Transverse colon (tissue), 4 donors: ENCODE measurements around the gene DDRGK1. TPM values are rescaled to one million over a fixed set of nuclear protein-coding genes. Genes with fewer than 3 reads are reported as not detected.

Source experiments
- DNase-seq: peaks from one replicate; pipeline ENCODE4 v3.0.0-alpha.2; 2019
- H3K27ac ChIP-seq, 4 donors: fragments of 200-600 bp; sonication (generic); 2 replicates each; pipeline ENCODE4 v1.5.1; 2016 to 2018; ENCODE audit warnings: inconsistent platforms in 4 of 4
- H3K27me3 ChIP-seq: fragments of 200-600 bp; sonication (generic); 2 replicates; pipeline ENCODE4 v1.5.1; 2017; ENCODE audit warnings: inconsistent platforms
- H3K36me3 ChIP-seq, 4 donors: fragments of 200-600 bp; sonication (generic); 2 replicates each; pipeline ENCODE4 v1.5.1; 2017 to 2019; ENCODE audit warnings: inconsistent platforms in 4 of 4
- H3K4me1 ChIP-seq, 4 donors: fragments of 200-600 bp; sonication (generic); 2 replicates each; pipeline ENCODE4 v1.5.1; 2017 to 2020; ENCODE audit warnings: inconsistent platforms in 4 of 4
- H3K4me3 ChIP-seq, 4 donors: fragments of 200-600 bp; sonication (generic); 1 replicate in 1 of 4; 2 replicates in 3 of 4; pipeline versions ENCODE4 v1.5.1 to v1.6.1; 2017 to 2019; ENCODE audit warnings: inconsistent platforms in 4 of 4
- H3K9me3 ChIP-seq, 2 donors: fragments of 200-600 bp; sonication (generic); 2 replicates each; pipeline ENCODE4 v1.5.1; 2017 to 2019; ENCODE audit warnings: inconsistent platforms in 2 of 2
- EP300 ChIP-seq: sonication (generic); formaldehyde crosslinking; IDR thresholded peaks from one replicate; pipeline ENCODE4 v1.6.1; 2017; ENCODE audit warnings: antibody characterized with exemption, low read depth
- POLR2A ChIP-seq: fragments of 450-650 bp; IDR thresholded peaks from one replicate; pipeline ENCODE4 v1.6.1; 2016; ENCODE audit warnings: antibody characterized with exemption, mild to moderate bottlenecking, moderate library complexity
- POLR2AphosphoS5 ChIP-seq, 3 donors: sonication (generic); formaldehyde crosslinking; IDR thresholded peaks; one replicate each; pipeline ENCODE4 v1.6.1; 2016; ENCODE audit warnings: antibody characterized with exemption in 3 of 3
- whole genome bisulfite sequencing, 2 donors: methylation state at CpG; one replicate each; pipeline ENCODE4 v1.1.5; 2018; ENCODE audit warnings: low coverage in 1 of 2; 5-methylcytosine and 5-hydroxymethylcytosine counted together
- in situ Hi-C, 4 donors: fragments of 200-750 bp; cut with MboI; loops; one replicate each; pipeline versions ENCODE4 v1.15.0 to v1.15.1; 2017; ENCODE audit warnings: low sequenced_read_pairs in 3 of 4, low pct_ligation_motif_present in 1 of 4, low pct_unique_long_range_greater_than_20kb in 1 of 4
- intact Hi-C: fragments of 100-400 bp; cut with DNase I; formaldehyde crosslinking; loops from one replicate; pipeline ENCODE4 v1.15.1; 2023; ENCODE audit warnings: low total_unique reads
- total RNA-seq, 4 donors: library from RNA; depleted of rRNA; stranded (reverse); fragments of >200 nt; gene quantifications; one replicate each; pipeline ENCODE4 v1.1.0, GENCODE V29; 2016
- TF ChIP-seq, protein P1 (sequence below), 5 experiments: fragments of 200-600 bp in 3 of 5; fragments of 450-650 bp in 2 of 5; sonication (generic) in 3 of 5; IDR thresholded peaks; 1 replicate in 2 of 5; 2 replicates in 3 of 5; pipeline ENCODE4 v1.5.1; 2016 to 2017; ENCODE audit warnings: antibody characterized with exemption in 5 of 5, inconsistent platforms in 3 of 5, mild to moderate bottlenecking in 2 of 5, moderate library complexity in 1 of 5

Gene DDRGK1
- 10 to 100 TPM; 47.0 to 85.6 (median 80.4) TPM for total RNA-seq

GRCh38 chr20:3204124-3204794, at the start of gene DDRGK1:
TSS of gene DDRGK1 (minus strand) at chr20:3204682. CDS start at chr20:3204627, 55 bp downstream.
- Histone ChIP-seq H3K9me3 (no peaks in the 10 kb centered on the region), H3K4me1 (peaks cover 6 to 21% (median 18%) of the 10 kb centered on the region in 4 donors), H3K4me3 (peak within 1 kb of the TSS; percentile 60 to 86 (median 76)), H3K27ac (peak within 1 kb of the TSS; percentile 86 to 95 (median 90)), H3K27me3 (no peaks in the 10 kb centered on the region), H3K36me3 (peaks cover 0 to 13% (median 8%) of the 10 kb centered on the region in 4 donors)
- in situ Hi-C loops (no loop called here), intact Hi-C loops (no loop called here)
- WGBS, 2 donors = 0 to 1% methylated on average over 7 to 48 of the region's 48 CpGs
- TF ChIP-seq, protein P1, sequence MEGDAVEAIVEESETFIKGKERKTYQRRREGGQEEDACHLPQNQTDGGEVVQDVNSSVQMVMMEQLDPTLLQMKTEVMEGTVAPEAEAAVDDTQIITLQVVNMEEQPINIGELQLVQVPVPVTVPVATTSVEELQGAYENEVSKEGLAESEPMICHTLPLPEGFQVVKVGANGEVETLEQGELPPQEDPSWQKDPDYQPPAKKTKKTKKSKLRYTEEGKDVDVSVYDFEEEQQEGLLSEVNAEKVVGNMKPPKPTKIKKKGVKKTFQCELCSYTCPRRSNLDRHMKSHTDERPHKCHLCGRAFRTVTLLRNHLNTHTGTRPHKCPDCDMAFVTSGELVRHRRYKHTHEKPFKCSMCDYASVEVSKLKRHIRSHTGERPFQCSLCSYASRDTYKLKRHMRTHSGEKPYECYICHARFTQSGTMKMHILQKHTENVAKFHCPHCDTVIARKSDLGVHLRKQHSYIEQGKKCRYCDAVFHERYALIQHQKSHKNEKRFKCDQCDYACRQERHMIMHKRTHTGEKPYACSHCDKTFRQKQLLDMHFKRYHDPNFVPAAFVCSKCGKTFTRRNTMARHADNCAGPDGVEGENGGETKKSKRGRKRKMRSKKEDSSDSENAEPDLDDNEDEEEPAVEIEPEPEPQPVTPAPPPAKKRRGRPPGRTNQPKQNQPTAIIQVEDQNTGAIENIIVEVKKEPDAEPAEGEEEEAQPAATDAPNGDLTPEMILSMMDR (IDR thresholded peaks at IDR 0.05) = no peak
- TF ChIP-seq POLR2AphosphoS5 (IDR thresholded peaks at IDR 0.05) = peak; percentile 45 to 84 (median 79)
- TF ChIP-seq EP300 = no peak
- TF ChIP-seq POLR2A = peak; percentile 73
- DNase-seq = peak; percentile 92

- peaks cover 40% of the 10 kb centered on the region for H3K27me3 ChIP-seq
- no peak for DNase-seq
- in situ Hi-C loops = no loop called here
- no peaks in the 10 kb centered on the region for H3K9me3 ChIP-seq
- peaks cover 0 to 12% (median 0%) of the 10 kb centered on the region in 4 donors for H3K36me3 ChIP-seq
- WGBS, 2 donors = 77% methylated on average over 8 of the region's 8 CpGs; no CpG with 5 or more reads in 1 of the 2 donors
- TF ChIP-seq, protein P1 (IDR thresholded peaks at IDR 0.05) = no peak
- no peak for TF ChIP-seq POLR2AphosphoS5 (IDR thresholded peaks at IDR 0.05)
- TF ChIP-seq EP300 = no peak
- TF ChIP-seq POLR2A = no peak
- H3K27ac ChIP-seq = no peak overlapping the region
- intact Hi-C loops = no loop called here
- no peak overlapping the region for H3K4me3 ChIP-seq
- H3K4me1 ChIP-seq = peaks cover 3 to 11% (median 8%) of the 10 kb centered on the region in 4 donors
Observed at GRCh38 chr20:3251806-3252205, 47.3 kb upstream of the DDRGK1 start.

GRCh38 chr20:3250091-3250504, 45.6 kb upstream of the DDRGK1 start:
- DNase-seq = no peak
- intact Hi-C loops = no loop called here
- H3K4me1 ChIP-seq = peaks cover 3 to 11% (median 8%) of the 10 kb centered on the region in 4 donors

GRCh38 chr20:3248993-3249347, 44.5 kb upstream of the DDRGK1 start:
- Histone ChIP-seq H3K36me3 (no peaks in the 10 kb centered on the region), H3K9me3 (no peaks in the 10 kb centered on the region), H3K27ac (no peak overlapping the region), H3K4me1 (peaks cover 3 to 11% (median 8%) of the 10 kb centered on the region in 4 donors), H3K4me3 (peak overlapping the region in 1 of 4 donors; percentile 6), H3K27me3 (peaks cover 52% of the 10 kb centered on the region)
- WGBS, 2 donors = 10 to 25% methylated on average over 2 to 18 of the region's 18 CpGs
- in situ Hi-C loops = no loop called here
- DNase-seq = no peak
- intact Hi-C loops = no loop called here
- TF ChIP-seq EP300 = no peak
- TF ChIP-seq, protein P1 (IDR thresholded peaks at IDR 0.05) = no peak
- no peak for TF ChIP-seq POLR2A
- no peak for TF ChIP-seq POLR2AphosphoS5 (IDR thresholded peaks at IDR 0.05)

More at GRCh38 chr20:3250091-3250504, 45.6 kb upstream of the DDRGK1 start:
- 75% methylated on average over 2 to 10 of the region's 10 CpGs for WGBS, 2 donors
- H3K27ac ChIP-seq = no peak overlapping the region
- in situ Hi-C loops = no loop called here
- no peak overlapping the region for H3K4me3 ChIP-seq
- peaks cover 0 to 2% (median 0%) of the 10 kb centered on the region in 4 donors for H3K36me3 ChIP-seq
- H3K27me3 ChIP-seq = peaks cover 46% of the 10 kb centered on the region
- H3K9me3 ChIP-seq = no peaks in the 10 kb centered on the region
- TF ChIP-seq POLR2A (no peak), POLR2AphosphoS5 (IDR thresholded peaks at IDR 0.05) (no peak)
- TF ChIP-seq, protein P1 (IDR thresholded peaks at IDR 0.05) = peak in 1 of 5 experiments; percentile 6
